Measurements from ENCODE around the gene KLHL2. TPM values are rescaled to one million over a fixed set of nuclear protein-coding genes. Genes with fewer than 3 reads are reported as not detected.

KLHL2 gene
- total and polyA plus RNA-seq, 2 of the 13 experiments (the other 11 are each of a cell fraction or from before 2014, with no cell fraction given) = 9.2 to 17.6 TPM

DNA sequence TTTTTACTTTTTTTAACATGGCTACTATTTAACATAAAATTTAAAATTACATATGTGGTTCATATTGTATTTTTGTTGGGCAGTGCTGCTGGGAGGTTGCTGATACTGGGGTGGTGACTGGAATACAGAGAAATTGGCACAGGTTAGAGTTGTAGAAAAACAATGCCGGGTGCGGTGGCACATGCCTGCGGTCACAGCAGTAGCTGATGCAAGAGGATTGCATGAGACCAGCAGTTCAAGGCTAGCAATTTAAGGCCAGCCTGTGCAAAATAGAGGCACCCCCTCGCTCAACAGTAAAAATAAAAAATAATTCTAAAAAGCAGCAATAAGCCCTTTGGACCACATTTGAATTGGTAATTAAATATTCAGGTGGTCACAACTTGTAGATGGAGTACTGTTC is 159.7 kb downstream of the KLHL2 start:
- WGBS (ENCODE audit: low lambda C conversion rate) = 6% methylated on average over 4 of the region's 4 CpGs
- Histone ChIP-seq H3K4me2 (ENCODE audit: low read depth, low read length) (0 out of 2 replicates have a peak overlapping the region, but pooled peaks have one; percentile 2), H3K27me3 (ENCODE audit: control insufficient read depth in 1 of 2, insufficient read depth in 2 of 2, low read length in 2 of 2) (no peaks in the 10 kb centered on the region), H3K9me3 (ENCODE audit: low read length) (no peaks in the 10 kb centered on the region), H3K4me3 (replicated peaks in 1 of 3; ENCODE audit: insufficient read depth in 1 of 3, low read depth in 2 of 3, low read length in 3 of 3) (no peak overlapping the region; a peak in 1 of 6 replicates), H3K79me2 (ENCODE audit: insufficient read depth, low read length) (no peaks in the 10 kb centered on the region), H3K4me1 (ENCODE audit: insufficient read depth, low read length) (peaks cover 83% of the 10 kb centered on the region), H3K27ac (ENCODE audit: extremely low read length, insufficient read depth, low read length) (peak overlapping the region; percentile 67), H4K20me1 (ENCODE audit: insufficient read depth, low read length) (no peaks in the 10 kb centered on the region), H2AFZ (ENCODE audit: low read length) (no peak overlapping the region), H3K36me3 (replicated peaks in 1 of 2; ENCODE audit: control insufficient read depth in 1 of 2, insufficient read depth in 2 of 2, low read length in 2 of 2) (no peaks in the 10 kb centered on the region), H3K9ac (ENCODE audit: insufficient read depth, low read depth, low read length) (no peak overlapping the region)
- POLR2A ChIA-PET = interaction anchor here (1.2 to 6.9 kb wide), 2 partner anchors 12 to 40 kb away, joined by 3 to 43 read pairs; partner anchors contain the start of genes CPE and MSMO1
- FAIRE-seq (no peak), ATAC-seq (peak; percentile 55), DNase-seq (ENCODE audit: low spot score) (peak; percentile 77)
- CTCF ChIA-PET (ENCODE audit: low intra/inter-chr PET ratio, low total read pairs) = no interaction called here
- intact Hi-C loops (cut with micrococcal nuclease; ENCODE audit: unreplicated experiment) (no loop called here), in situ Hi-C loops (cut with HindIII; ENCODE audit: extremely low pct_ligation_motif_present, low pct_unique_long_range_greater_than_20kb) (no loop called here)
- BruUV-seq (replicated peaks) = no TSS peak
- TF ChIP-seq ELF3 (CRISPR knock-in tag; IDR thresholded peaks at IDR 0.05) (peak; percentile 67), CEBPZ (IDR thresholded peaks at IDR 0.05; ENCODE audit: low read length) (no peak), ZFP90 (CRISPR knock-in tag; IDR thresholded peaks at IDR 0.05; ENCODE audit: borderline replicate concordance) (no peak), NR2F1 (CRISPR knock-in tag; IDR thresholded peaks at IDR 0.05) (peak; percentile 63 to 77; a peak in 2 of 4 replicates), ZNF292 (CRISPR knock-in tag; IDR thresholded peaks at IDR 0.05; ENCODE audit: borderline replicate concordance, low read depth) (0 out of 2 replicates have a peak, but pooled peaks have one; percentile 59), FOXK1 (CRISPR knock-in tag; IDR thresholded peaks at IDR 0.05; ENCODE audit: borderline replicate concordance, low read depth) (peak; percentile 72; the same call in 1 of the 2 replicates), SAFB2 (CRISPR knock-in tag; IDR thresholded peaks at IDR 0.05; ENCODE audit: borderline replicate concordance, low read depth) (no peak), SMC3 (IDR thresholded peaks at IDR 0.05; ENCODE audit: low read length) (no peak), NFIC (IDR thresholded peaks at IDR 0.05; ENCODE audit: low read length) (0 out of 2 replicates have a peak, but pooled peaks have one; percentile 21), GATAD2A (CRISPR knock-in tag; IDR thresholded peaks at IDR 0.05) (peak; percentile 95), GATAD1 (CRISPR knock-in tag; IDR thresholded peaks at IDR 0.05) (0 out of 2 replicates have a peak, but pooled peaks have one; percentile 24), HOMEZ (CRISPR knock-in tag; IDR thresholded peaks at IDR 0.05; ENCODE audit: low read depth) (peak; percentile 44; the same call in 1 of the 2 replicates), NFKBIZ (CRISPR knock-in tag; IDR thresholded peaks at IDR 0.05) (0 out of 2 replicates have a peak, but pooled peaks have one; percentile 33), NR2F6 (IDR thresholded peaks at IDR 0.05) (peak; percentile 83), NR2F6 (CRISPR knock-in tag; IDR thresholded peaks at IDR 0.05) (peak; percentile 92), ZNF326 (CRISPR knock-in tag; IDR thresholded peaks at IDR 0.05; ENCODE audit: borderline replicate concordance) (no peak), ZNF513 (CRISPR knock-in tag; conservative IDR thresholded peaks at IDR 0.05) (no peak)
- TF ChIP-seq, protein P1, sequence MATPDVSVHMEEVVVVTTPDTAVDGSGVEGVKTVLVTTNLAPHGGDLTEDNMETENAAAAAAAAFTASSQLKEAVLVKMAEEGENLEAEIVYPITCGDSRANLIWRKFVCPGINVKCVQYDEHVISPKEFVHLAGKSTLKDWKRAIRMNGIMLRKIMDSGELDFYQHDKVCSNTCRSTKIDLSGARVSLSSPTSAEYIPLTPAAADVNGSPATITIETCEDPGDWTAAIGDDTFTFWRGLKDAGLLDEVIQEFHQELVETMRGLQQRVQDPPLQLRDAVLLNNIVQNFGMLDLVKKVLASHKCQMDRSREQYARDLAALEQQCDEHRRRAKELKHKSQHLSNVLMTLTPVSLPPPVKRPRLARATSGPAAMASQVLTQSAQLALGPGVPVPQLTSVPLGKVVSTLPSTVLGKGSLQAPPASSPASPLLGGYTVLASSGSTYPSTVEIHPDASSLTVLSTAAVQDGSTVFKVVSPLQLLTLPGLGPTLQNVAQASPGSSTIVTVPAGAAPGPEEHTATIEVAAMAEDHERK (CRISPR knock-in tag; IDR thresholded peaks at IDR 0.05; ENCODE audit: low read depth) = no peak
